Frontal cortex (tissue), 4 donors: ENCODE results near the gene KCNQ1. TPM values are rescaled to one million over a fixed set of nuclear protein-coding genes. Genes with fewer than 3 reads are reported as not detected.

Source experiments
- DNase-seq, 2 donors: peaks; one replicate each; pipeline ENCODE4 v3.0.0; 2012; ENCODE audit warnings: low spot score in 2 of 2
- FAIRE-seq: peaks from 2 replicates; lab custom pipeline; 2012; peaks lifted over from hg19 to GRCh38; lab: Jason Lieb, UNC
- total RNA-seq: library from RNA; depleted of rRNA; stranded (reverse); fragments of >200 nt; gene quantifications from one replicate; pipeline ENCODE4 v1.2.3, GENCODE V29; 2014
- donor health status: control.
- donor health status: control.
- donor health status: control.

KCNQ1 gene
- total RNA-seq, 1 donor from 2014 or later: under 0.01 TPM

DNA sequence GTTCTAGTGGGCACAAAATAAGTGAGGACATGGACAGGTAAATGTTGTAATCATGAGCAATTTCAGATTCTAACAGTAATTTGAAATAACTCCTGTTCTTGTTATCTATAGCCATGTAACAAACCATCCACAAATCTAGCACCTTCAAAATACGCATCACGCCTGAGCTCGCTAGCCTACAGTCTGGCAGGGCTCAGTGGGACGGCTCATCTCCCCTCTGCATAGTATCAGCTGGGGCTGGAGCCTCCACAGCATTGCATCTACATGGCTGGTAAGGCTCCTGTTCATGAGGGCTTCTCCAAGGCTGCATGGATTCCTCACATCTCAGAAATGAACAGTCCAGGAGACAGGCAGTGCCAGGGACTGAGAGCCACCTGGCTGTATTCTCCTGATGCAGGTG lies 112.6 kb downstream of the KCNQ1 start:
- FAIRE-seq: no peak
- no peak for DNase-seq

DNA sequence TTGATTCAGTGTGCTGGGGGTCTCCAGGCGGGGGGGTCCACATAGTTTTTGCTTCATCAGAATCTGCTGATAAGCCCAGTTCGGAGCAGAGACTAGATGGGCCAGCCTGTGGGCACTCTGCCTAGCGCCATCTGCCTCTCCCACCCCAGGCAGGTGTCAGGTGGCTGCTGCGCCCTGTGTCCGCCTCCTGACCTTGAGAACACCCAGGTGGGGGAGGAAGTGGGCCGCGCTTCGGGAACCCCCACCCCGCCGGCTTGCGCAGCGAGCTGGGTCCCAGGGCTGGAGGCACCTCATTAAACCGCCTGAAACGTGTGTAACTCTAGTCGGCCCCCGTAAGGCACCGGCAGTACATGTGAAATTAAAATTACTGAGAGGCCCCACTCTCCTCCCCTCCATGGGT lies 113.6 kb downstream of the KCNQ1 start:
- FAIRE-seq (no peak), DNase-seq (no peak)

DNA sequence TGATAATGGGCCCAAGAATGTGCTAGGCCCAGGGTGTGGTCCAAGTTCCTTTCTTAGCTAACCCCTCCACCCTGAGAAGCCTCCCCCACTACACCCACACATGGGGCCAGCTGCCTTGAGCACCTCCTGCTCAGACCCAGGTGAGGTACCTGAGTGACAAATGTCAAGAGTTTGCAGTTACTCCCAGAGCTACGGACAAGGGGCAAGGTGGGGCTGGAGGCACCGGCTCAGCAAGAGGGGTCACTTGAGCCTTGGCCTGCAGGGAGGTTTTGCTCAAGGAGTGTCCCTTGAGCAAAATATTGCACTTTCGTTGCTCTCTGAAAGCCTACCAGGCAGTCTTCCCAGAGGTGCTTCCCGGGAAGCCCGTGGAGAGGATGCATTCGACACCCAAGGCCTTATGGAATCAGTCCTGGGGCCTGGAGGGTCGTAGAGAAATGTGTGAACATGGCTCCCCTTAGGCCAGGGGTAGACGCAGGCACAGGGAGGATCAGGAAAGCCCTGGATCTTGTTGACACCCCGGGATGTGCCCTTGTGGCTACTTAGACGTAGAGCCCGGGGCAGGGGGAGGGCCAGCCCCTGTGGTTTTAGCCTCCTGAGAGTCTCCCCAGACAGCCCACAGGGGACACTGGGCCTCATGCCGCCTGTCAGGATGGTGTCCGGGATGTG lies 114.2 kb downstream of the KCNQ1 start:
- DNase-seq: no peak

DNA sequence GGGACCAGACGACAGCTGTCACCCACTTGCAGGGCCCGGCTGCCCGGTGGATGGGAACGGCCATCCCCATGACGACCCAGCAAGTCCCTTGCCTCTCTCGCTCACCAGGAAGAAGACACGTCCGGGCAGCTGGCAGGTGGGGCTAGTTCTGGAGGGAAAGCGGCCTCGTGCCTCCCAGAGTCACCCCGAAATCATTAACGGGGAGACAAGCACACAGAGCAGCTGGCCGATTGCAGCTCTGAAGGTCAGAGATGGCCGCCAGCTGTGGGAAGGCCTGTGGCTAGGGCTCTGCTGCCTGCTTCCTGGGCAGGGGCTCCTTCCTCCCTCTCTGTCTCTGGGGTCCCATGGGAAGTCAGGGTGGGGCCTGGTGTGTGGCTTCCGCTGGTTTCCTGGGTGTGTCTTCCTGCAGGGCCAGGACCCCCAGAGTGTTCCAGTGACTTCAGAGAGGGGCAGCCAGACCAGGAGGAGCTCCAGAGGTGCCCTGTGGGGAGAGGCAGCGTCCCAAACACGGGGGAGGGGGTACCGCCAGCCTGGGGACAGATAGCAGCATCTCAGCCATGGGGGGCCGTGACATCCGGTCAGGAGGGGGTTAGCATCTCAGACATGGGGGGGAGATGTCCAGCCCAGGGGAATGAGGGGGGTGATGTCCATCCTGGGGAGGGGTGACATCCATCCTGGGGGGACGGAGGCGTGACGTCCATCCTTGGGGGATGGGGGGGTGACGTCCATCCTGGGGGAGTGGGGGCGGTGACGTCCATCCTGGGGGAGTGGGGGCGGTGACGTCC lies 114.9 kb downstream of the KCNQ1 start:
- DNase-seq: no peak
- FAIRE-seq: no peak

More for the DNA sequence above, 114.2 kb downstream of the KCNQ1 start:
- FAIRE-seq: no peak

DNA sequence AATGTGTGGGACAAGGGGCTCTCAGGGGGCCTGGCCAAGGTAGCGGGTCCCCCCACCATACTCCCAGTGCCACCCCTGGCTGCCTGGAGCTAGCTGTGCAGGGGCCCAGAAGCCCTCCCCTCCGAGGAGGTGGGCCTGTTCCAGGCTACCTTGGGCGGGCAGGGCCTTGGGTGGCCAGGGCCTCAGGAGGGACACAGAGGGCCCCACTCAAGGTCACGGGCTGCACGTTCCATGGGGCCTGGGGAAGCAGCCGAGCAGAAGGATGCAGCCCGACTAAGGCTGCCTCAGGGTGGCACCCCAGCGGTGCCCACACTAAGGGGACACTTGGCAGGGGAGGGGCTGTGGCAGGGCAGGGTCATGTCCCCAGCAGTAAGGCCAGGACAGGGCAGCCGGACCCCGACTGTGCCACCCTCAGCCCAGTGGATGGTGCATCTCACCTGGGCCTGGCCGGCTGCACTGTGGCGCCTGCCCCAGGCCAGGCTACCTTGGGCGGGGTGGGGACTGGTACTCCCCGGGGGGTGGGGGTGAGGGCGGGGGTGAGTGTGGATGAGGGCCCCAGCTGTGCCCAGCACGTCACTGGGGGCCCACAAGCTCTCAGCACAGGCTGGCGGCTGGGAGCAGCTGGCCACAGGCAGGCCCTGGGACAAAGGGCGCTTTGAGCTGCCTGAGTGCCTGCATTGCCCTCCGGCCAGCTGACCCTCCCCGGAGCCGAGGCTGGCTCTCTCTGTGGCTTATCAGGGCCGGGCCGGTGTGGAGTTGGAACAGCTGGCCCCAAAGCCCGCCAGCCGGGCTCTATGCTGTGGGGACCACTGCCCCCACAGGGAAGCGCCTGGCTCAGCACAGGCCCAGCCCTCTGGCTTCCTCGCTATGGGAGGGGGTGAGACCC lies 117.1 kb downstream of the KCNQ1 start:
- peak; percentile 82 to 87 for DNase-seq
- no peak for FAIRE-seq

DNA sequence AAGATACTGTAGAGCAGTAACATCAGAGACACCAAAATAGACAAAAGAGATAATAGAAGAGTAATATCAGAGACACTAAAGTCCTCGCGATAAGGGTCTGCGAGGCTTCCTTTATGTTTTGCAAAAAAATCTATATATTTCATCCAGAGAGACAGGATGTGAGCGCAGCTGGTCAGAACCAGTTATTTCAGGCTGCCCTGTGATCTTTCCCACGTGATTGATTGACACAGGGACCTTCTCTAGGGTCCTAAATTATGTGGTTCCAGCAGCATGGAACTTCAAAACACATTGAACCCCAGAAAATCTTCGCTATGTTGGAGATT lies 118.0 kb downstream of the KCNQ1 start:
- no peak for FAIRE-seq
- no peak for DNase-seq

DNA sequence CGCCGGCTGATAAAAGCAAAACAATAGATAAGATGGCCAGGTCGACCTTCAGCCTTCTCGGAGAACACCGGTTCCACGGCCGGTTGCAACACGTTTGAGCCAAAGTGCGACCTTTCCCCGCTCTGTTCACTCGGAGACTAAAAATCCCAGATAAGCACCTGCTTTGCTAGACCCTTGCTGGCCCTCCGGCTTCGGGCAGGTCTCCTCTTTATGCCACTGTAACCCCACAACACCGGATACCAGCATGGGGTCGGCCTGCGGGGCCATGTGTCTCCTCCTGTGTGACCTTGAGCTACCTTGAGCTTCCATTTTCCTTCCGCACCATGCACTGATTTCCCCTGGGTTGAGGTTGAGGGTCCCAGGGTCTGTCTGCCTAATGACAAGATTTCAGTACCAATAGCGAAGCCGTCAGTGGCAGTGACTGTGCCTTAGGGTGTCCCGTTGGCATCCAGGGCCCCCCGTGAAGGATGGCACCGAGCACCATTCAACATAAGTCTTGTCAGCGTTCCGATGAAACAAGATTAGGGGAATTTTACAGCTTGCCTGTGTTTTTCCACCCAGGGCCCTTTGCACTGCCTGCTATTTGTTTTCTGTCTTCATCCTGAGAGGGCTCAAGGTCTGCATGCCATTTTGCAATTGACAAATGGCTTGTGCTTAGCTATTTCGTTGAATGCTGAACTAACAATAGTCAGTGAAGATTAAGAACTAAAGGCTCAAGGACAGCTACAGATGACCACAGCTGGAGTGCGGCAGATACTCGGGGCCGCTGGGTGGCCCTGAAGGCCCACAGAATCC lies 118.6 kb downstream of the KCNQ1 start:
- no peak for DNase-seq
- no peak for FAIRE-seq

DNA sequence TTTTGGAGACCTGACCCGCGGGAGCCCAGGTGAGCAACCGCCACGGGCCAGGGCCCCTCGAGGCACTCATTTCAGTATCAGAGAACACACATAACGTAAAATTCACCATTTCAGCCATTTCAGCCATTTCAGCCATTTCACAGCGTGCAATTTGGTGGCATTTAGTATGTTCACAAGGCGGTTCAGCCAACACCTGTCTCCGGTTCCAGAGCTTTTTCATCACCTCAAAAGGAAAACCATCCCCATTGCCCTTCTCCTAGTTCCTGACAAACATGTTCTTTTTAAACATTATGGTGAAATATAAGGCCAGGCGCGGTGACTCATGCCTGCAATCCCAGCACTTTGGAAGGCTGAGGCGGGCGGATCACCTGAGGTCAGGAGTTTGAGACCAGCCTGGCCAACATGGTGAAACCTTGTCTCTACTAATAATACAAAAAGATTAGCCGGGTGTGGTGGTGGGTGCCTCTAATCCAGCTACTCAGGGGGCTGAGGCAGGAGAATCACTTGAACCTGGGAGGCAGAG lies 119.3 kb downstream of the KCNQ1 start:
- no peak for FAIRE-seq

DNA sequence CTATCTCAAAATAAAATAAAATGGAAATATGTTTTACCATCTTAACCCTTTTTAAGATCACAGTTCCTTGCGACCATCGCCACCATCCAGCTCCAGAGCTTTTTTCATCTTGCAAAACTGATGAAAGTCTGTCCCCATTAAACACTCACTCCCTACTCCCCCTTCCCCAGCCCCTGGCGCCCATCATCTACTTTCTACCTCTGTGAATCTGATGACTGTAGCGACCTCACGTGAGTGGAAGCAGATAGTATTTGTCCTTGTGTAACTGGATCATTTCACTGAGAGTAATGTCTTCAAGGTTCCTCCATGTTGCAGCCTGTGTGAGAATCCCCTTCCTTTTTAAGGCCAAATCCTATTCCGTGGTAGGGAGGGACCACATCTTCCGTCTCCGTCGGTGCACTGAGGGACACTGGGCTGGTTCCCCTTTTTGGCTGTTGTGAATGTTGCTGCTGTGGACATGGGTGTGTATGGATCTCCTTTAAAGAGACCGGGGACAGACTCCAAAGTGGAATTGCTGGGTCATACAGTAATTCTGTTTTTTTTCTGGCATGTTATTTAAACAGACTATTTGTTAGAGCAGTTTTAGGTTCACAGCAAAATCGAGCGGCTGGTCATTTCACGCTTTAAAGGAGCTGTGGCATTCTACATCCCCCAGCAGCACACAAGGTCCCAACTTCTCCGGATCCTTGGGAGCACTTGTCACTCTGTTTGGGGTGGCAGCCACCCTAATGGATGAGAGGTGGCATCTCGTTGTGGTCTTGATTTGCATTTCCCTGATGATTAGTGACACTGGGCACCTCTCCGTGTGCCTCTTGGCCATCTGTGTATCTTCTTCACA lies 120.0 kb downstream of the KCNQ1 start:
- DNase-seq: no peak
- FAIRE-seq: no peak

More for the DNA sequence above, 119.3 kb downstream of the KCNQ1 start:
- DNase-seq: no peak

DNA sequence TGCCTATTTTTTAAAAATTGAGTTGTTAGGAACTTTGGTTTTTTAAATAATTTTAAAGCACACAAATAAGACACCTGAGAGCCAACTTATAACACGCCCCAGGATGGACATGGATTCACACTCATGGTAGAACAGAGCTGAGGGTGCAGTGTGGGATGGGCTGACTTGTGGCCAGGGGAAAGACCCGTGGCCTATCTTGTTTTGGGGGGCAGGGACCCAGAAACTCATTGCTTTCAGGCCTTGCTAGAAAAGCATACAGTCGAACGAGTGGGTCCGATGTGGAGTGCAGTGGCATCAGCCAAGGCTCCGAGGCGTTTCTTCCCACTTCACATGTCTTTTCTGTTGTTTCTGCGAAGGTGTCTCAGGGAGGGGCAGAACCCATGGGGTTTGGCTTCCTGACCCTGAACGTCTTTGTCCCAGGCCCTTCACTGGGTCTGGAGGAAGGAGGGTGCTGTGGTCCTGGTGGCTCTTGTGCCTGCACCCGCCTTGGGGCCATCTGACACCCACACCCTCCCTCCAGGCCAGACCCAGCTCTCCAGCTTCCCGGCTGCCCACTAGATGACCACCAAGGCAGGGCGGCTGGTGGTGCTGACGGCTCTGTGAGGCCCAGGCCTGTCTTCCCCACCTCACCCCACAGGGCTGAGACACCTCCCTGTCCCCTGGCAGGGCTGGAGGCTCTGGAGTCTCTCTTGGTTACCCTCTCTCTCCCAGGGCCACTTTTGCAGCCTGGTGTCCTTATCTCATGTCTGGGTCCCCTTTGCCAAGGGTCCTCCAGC lies 120.8 kb downstream of the KCNQ1 start:
- DNase-seq (no peak), FAIRE-seq (no peak)

DNA sequence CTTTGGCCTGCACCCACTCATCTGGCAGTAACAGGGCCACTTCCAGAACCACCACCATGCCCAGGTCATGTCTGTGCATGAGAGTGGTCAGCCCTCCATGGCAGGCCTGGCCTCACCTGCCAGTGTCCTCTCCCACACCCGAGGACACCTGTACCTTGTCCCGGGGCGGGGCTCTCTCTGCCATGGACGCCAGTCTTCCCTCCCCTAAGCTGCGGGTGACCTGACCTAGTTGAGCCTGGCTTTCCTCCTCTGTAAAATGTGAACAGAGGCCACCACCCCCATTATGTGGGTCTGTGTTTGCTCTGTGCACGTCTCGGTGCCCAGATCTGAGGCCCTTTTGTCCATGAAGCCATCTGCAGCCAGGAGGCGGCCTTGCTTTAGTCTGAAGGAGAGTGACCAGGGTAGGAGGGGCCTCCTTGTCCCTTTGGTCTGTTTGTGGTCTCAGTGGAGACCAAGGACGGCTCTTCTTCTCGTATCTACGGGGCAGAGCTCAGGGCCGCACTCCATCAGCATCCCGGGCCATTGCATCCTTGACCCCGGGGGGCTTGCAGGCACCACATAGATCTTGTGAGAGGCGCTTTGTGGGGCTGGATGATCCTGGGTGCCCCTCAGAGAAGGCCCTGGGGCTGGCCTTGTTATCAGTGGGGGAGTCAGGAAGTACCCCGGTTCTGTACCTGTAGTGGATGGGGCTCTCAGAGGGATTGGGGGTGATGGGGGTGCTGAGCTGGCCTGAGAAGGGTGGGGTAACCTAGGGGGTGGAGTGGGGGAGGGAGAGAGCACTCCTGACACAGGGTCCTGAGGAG lies 121.6 kb downstream of the KCNQ1 start:
- DNase-seq (no peak), FAIRE-seq (no peak)

DNA sequence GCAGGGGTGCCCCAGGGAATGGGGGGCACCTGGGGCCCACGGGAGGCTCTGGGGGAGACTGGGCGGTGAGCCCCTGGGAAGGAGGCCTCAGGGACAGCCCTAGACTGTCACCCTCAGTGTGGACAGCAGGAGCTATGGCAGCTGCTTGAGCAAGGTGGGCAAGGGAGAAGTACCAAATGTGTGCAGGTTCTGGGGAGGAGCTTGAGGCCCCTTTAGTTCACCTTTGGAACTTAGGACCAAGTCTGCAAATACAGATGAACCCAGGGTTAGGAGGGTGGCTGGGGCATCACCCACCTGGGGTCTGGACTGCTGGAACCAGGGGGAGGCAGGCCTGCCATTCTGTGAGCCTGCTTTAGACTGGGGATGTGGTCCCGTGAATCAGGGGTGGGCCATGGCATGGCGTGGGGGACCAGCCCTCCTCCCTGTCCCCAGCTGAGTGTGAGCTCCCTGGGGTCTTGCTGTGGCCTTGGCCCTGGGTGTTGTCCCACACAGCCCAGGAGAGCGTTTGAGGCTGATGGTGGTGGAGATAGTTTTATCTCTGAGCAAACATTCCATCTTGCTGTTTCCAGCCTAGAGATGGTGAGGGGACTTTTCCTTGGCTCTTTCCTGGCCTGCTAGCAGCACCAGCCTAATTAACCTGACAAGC lies 122.3 kb downstream of the KCNQ1 start:
- FAIRE-seq (no peak), DNase-seq (no peak)

DNA sequence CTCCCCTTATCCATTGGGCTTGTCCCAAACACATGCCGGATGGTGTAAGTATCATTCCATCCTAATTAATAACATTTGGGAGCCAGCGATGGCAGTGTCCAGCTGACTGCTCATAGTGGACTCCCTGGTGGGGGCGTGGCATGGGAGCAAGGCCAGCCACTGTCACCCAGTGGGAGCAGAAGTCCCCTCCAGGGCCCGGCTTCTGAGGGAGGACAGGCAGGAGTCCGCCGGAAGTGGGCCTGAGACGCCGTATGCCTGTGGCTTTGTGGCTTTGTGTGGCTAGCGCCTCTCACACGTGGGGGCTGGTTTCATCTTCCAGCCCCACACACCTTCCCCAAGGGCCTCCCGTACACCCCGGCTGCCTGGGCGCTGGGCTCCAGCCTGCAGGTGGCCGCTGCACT lies 124.5 kb downstream of the KCNQ1 start:
- no peak for FAIRE-seq
- no peak for DNase-seq

DNA sequence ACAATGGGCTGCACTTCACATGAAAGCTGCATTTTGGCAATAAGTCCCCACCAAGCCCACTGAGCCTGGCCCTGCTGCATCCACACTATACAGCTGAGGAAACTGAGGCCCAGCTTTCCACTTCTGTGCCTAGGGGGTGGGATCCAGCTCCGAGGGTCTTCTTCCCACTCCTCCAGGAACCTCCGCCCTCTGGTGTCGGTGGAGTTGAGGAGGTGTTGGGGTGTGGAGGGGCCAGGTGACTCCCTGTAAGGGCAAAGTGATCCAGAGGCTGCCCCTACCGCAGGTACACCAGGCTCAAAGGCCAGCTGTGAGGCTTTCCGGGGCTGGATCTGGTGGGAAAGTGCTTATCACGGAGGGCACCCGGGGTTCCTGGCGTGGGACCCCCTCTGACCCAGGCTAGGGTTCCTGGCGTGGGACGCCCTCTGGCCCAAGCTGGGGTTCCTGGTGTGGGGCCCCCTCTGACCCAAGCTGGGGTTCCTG lies 125.0 kb downstream of the KCNQ1 start:
- no peak for DNase-seq

DNA sequence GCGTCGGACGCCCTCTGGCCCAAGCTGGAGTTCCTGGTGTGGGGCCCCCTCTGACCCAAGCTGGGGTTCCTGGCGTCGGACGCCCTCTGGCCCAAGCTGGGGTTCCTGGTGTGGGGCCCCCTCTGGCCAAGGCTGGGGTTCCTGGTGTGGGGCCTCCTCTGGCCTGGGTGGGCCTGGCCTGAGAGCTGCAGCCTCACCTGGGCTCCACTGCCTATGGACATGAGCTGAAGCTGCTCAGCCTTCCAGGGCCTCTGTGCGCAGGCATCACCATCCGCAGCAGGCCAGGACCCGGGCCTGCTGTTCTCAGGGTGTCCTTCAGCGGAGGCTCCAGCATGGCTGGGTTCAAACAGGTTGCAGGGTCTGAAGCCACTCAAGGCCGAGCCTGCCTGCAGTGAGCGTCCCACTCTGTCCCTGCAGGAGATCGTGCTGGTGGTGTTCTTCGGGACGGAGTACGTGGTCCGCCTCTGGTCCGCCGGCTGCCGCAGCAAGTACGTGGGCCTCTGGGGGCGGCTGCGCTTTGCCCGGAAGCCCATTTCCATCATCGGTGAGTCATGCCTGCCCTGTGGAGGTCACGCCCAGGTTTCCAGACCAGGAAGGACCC lies 125.5 kb downstream of the KCNQ1 start:
- FAIRE-seq: no peak
- DNase-seq: no peak

More for the DNA sequence above, 125.0 kb downstream of the KCNQ1 start:
- FAIRE-seq: no peak
